Neural progenitor cell (in vitro differentiated cells): ENCODE measurements around the gene FANCM. TPM values are rescaled to one million over a fixed set of nuclear protein-coding genes. Genes with fewer than 3 reads are reported as not detected.

ENCODE experiments used
- DNase-seq: peaks from one replicate; pipeline ENCODE4 v3.0.0-alpha.2; 2016; ENCODE audit warnings: low spot score
- H2AFZ ChIP-seq: fragments of 200-600 bp; sonication (generic); replicated peaks from 2 replicates; pipeline ENCODE4 v1.6.1; 2016; ENCODE audit warnings: antibody characterized with exemption
- H3F3A ChIP-seq: fragments of 200-600 bp; sonication (generic); 2 replicates; pipeline ENCODE4 v1.6.1; 2016; ENCODE audit warnings: antibody characterized with exemption, low read depth
- H3K27ac ChIP-seq: fragments of 200-600 bp; sonication (generic); 2 replicates; pipeline ENCODE4 v1.5.1; 2016; ENCODE audit warnings: mild to moderate bottlenecking
- H3K27me3 ChIP-seq: fragments of 200-600 bp; sonication (generic); 2 replicates; pipeline ENCODE4 v1.6.1; 2016; ENCODE audit warnings: mild to moderate bottlenecking, moderate library complexity
- H3K36me3 ChIP-seq: fragments of 200-600 bp; sonication (generic); 2 replicates; pipeline ENCODE4 v1.5.1; 2016
- H3K4me1 ChIP-seq: fragments of 200-600 bp; sonication (generic); 2 replicates; pipeline ENCODE4 v1.6.1; 2016; ENCODE audit warnings: mixed run types
- H3K4me2 ChIP-seq: fragments of 200-600 bp; sonication (generic); 2 replicates; pipeline ENCODE4 v1.6.1; 2016
- H3K4me3 ChIP-seq: fragments of 200-600 bp; sonication (generic); 2 replicates; pipeline ENCODE4 v1.5.1; 2016
- H3K79me2 ChIP-seq: fragments of 200-600 bp; sonication (generic); 2 replicates; pipeline ENCODE4 v1.6.1; 2016; ENCODE audit warnings: low read depth
- H3K9ac ChIP-seq: fragments of 200-600 bp; sonication (generic); 2 replicates; pipeline ENCODE4 v1.6.1; 2016
- H3K9me3 ChIP-seq: fragments of 200-600 bp; sonication (generic); 2 replicates; pipeline ENCODE4 v1.5.1; 2016; ENCODE audit warnings: low read depth
- H4K20me1 ChIP-seq: fragments of 200-600 bp; sonication (generic); 2 replicates; pipeline ENCODE4 v1.6.1; 2016; ENCODE audit warnings: low read depth
- H3K27ac Mint-ChIP-seq: 3 replicates; pipeline ENCODE4 v1.8.0; 2021; ENCODE audit warnings: mixed read lengths
- H3K27me3 Mint-ChIP-seq: 2 replicates; pipeline ENCODE4 v1.8.0; 2022; ENCODE audit warnings: low read depth, mild to moderate bottlenecking, inconsistent platforms, moderate library complexity, mixed read lengths; ENCODE audit not compliant: insufficient read depth
- H3K36me3 Mint-ChIP-seq: 3 replicates; pipeline ENCODE4 v1.8.0; 2021; ENCODE audit warnings: mixed read lengths
- H3K4me1 Mint-ChIP-seq: 3 replicates; pipeline ENCODE4 v1.8.0; 2021; ENCODE audit warnings: mixed read lengths
- H3K4me3 Mint-ChIP-seq: 3 replicates; pipeline ENCODE4 v1.8.0; 2021; ENCODE audit warnings: mild to moderate bottlenecking, moderate library complexity, mixed read lengths
- H3K9me3 Mint-ChIP-seq: 3 replicates; pipeline ENCODE4 v1.8.0; 2020; ENCODE audit warnings: mixed read lengths
- EZH2 ChIP-seq: fragments of 200-600 bp; sonication (generic); IDR thresholded peaks from 2 replicates; pipeline ENCODE4 v1.6.1; 2017; ENCODE audit warnings: antibody characterized with exemption, mild to moderate bottlenecking, moderate library complexity
- EZH2phosphoT487 ChIP-seq: fragments of 200-600 bp; sonication (generic); IDR thresholded peaks from 2 replicates; pipeline ENCODE4 v1.6.1; 2017; ENCODE audit warnings: antibody characterized with exemption
- total RNA-seq: library from RNA; depleted of rRNA; stranded (reverse); fragments of >200 nt; gene quantifications from 2 replicates; pipeline ENCODE4 v1.2.3, GENCODE V29; 2015; ENCODE audit warnings: low replicate concordance
- TF ChIP-seq, protein P1 (sequence below): fragments of 200-600 bp; sonication (generic); IDR thresholded peaks from 2 replicates; pipeline ENCODE4 v1.5.1; 2017; ENCODE audit warnings: antibody characterized with exemption, mild to moderate bottlenecking

Gene FANCM
- total RNA-seq, 1 donor from 2014 or later, result 29.4 TPM

DNA sequence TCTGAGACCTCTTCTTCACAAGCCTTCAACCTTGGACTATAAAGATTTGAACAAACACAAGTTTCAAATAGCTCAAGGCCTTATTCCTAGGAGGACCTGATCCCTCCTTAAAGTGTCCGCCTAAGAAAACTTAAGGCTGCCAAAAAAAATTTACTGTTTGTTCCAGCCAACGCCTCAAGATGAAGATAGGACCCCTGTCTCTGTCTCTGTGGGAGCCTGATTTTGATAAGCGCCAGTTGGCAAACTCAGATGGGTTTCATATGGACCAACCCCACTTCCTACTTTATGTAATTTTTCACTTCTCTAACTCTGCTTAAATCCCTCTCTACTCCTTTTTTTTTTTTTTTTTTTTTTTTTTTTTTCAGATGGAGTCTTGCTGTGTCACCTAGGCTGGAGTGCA, 12.5 kb upstream of the FANCM start:
- Histone ChIP-seq H3K4me3 (no peak overlapping the region), H3K9ac (no peak overlapping the region), H3K36me3 (peaks cover 40% of the 10 kb centered on the region), H3K27me3 (no peaks in the 10 kb centered on the region), H3K9me3 (no peaks in the 10 kb centered on the region), H2AFZ (no peak overlapping the region), H3F3A (no peaks in the 10 kb centered on the region), H3K4me1 (no peaks in the 10 kb centered on the region), H4K20me1 (peaks cover 6% of the 10 kb centered on the region), H3K4me2 (no peak overlapping the region), H3K27ac (no peak overlapping the region), H3K79me2 (peaks cover 34% of the 10 kb centered on the region)
- Mint-ChIP-seq H3K9me3 (no peaks in the 10 kb centered on the region), H3K27ac (no peak overlapping the region), H3K4me3 (no peak overlapping the region), H3K4me1 (no peaks in the 10 kb centered on the region), H3K27me3 (no peaks in the 10 kb centered on the region), H3K36me3 (peaks cover 34% of the 10 kb centered on the region)
- TF ChIP-seq EZH2 (no peak), EZH2phosphoT487 (no peak)
- TF ChIP-seq, protein P1, sequence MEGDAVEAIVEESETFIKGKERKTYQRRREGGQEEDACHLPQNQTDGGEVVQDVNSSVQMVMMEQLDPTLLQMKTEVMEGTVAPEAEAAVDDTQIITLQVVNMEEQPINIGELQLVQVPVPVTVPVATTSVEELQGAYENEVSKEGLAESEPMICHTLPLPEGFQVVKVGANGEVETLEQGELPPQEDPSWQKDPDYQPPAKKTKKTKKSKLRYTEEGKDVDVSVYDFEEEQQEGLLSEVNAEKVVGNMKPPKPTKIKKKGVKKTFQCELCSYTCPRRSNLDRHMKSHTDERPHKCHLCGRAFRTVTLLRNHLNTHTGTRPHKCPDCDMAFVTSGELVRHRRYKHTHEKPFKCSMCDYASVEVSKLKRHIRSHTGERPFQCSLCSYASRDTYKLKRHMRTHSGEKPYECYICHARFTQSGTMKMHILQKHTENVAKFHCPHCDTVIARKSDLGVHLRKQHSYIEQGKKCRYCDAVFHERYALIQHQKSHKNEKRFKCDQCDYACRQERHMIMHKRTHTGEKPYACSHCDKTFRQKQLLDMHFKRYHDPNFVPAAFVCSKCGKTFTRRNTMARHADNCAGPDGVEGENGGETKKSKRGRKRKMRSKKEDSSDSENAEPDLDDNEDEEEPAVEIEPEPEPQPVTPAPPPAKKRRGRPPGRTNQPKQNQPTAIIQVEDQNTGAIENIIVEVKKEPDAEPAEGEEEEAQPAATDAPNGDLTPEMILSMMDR, result no peak
- DNase-seq, result no peak

GRCh38 chr14:45125754-45126153, 10.0 kb upstream of the FANCM start:
- H3K36me3 ChIP-seq, result peaks cover 30% of the 10 kb centered on the region
- TF ChIP-seq EZH2, result no peak
- TF ChIP-seq EZH2phosphoT487, result no peak
- TF ChIP-seq, protein P1, result no peak
- no peak for DNase-seq
- H3K27ac Mint-ChIP-seq, result no peak overlapping the region
- H3K9me3 ChIP-seq, result no peaks in the 10 kb centered on the region
- H4K20me1 ChIP-seq, result peaks cover 23% of the 10 kb centered on the region
- H3K27me3 ChIP-seq, result no peaks in the 10 kb centered on the region
- H2AFZ ChIP-seq, result no peak overlapping the region
- no peak overlapping the region for H3K27ac ChIP-seq
- H3K79me2 ChIP-seq, result peaks cover 59% of the 10 kb centered on the region
- H3K4me1 ChIP-seq, result no peaks in the 10 kb centered on the region
- H3K4me1 Mint-ChIP-seq, result peaks cover 1% of the 10 kb centered on the region
- H3K36me3 Mint-ChIP-seq, result peaks cover 22% of the 10 kb centered on the region
- H3K9me3 Mint-ChIP-seq, result no peaks in the 10 kb centered on the region
- H3K9ac ChIP-seq, result no peak overlapping the region
- no peak overlapping the region for H3K4me3 Mint-ChIP-seq
- no peaks in the 10 kb centered on the region for H3K27me3 Mint-ChIP-seq
- H3K4me2 ChIP-seq, result no peak overlapping the region
- H3K4me3 ChIP-seq, result no peak overlapping the region
- H3F3A ChIP-seq, result no peaks in the 10 kb centered on the region

DNA sequence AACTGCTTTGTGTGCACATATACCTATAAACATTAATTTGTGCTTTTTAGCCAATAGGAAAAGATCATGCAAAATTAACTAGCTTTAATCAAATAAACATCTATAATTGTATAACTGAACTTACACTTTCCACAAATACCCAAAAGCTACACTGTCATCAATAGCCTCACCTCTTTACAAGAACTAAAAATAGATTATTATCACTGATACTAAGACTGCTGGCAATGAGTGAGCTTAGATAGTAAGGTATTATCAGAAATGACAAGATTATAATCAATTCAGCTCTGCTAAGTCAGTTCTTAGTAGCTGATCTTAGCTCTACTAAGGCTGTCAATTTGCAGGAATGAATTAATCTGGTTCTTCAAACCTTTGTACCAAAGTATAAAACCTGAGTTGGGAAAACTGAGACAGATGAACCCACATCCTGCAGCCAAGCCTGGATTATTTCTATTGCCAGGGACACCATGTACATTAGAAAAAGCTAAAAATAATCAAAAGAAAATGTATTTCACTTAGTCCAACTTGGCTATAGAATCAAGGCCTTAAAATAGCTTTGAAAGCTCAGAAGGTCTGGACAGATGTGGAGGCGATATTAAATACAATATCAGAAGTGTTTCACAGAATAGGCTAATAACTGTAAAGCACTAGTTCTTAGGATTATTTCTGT, 6.6 kb upstream of the FANCM start:
- Histone ChIP-seq H4K20me1 (peaks cover 35% of the 10 kb centered on the region), H3K27me3 (no peaks in the 10 kb centered on the region), H3K4me1 (peaks cover 18% of the 10 kb centered on the region)

More for the DNA sequence above, 6.6 kb upstream of the FANCM start:
- H3K9me3 ChIP-seq, result no peaks in the 10 kb centered on the region
- H2AFZ ChIP-seq, result no peak overlapping the region
- H3K4me2 ChIP-seq, result no peak overlapping the region
- no peaks in the 10 kb centered on the region for H3K27me3 Mint-ChIP-seq
- peaks cover 8% of the 10 kb centered on the region for H3K4me1 Mint-ChIP-seq
- H3K79me2 ChIP-seq, result peaks cover 88% of the 10 kb centered on the region
- H3K4me3 Mint-ChIP-seq, result no peak overlapping the region
- H3K36me3 ChIP-seq, result peaks cover 17% of the 10 kb centered on the region
- H3K27ac Mint-ChIP-seq, result no peak overlapping the region
- no peak for DNase-seq
- no peak overlapping the region for H3K4me3 ChIP-seq
- no peaks in the 10 kb centered on the region for H3K9me3 Mint-ChIP-seq
- H3K9ac ChIP-seq, result no peak overlapping the region
- TF ChIP-seq EZH2phosphoT487 (no peak), EZH2 (no peak)
- TF ChIP-seq, protein P1, result no peak
- no peaks in the 10 kb centered on the region for H3F3A ChIP-seq
- no peak overlapping the region for H3K27ac ChIP-seq
- H3K36me3 Mint-ChIP-seq, result peaks cover 9% of the 10 kb centered on the region
